HepG2 (cell line): ENCODE data around the gene BCAM. TPM values are rescaled to one million over a fixed set of nuclear protein-coding genes. Genes with fewer than 3 reads are reported as not detected.

ENCODE experiments used
- ARNTL ChIP-seq: sonication (generic); formaldehyde crosslinking; IDR thresholded peaks from 2 replicates; pipeline ENCODE4 v1.4.0; 2020; ENCODE audit warnings: mild to moderate bottlenecking, missing genetic modification reagents
- CBX5 ChIP-seq: sonication (generic); formaldehyde crosslinking; IDR thresholded peaks from 2 replicates; pipeline ENCODE4 v1.4.0; 2020; ENCODE audit warnings: missing genetic modification reagents, borderline replicate concordance
- DMAP1 ChIP-seq: IDR thresholded peaks from 2 replicates; pipeline ENCODE4 v1.6.1; 2016
- EP300 ChIP-seq, 3 experiments: sonication (generic) in 1 of 3; formaldehyde crosslinking in 1 of 3; IDR thresholded peaks; 2 replicates each; pipeline versions ENCODE4 v1.5.1 to v1.6.1; 2011 to 2020; ENCODE audit warnings: low read depth in 2 of 3, low read length in 2 of 3, borderline replicate concordance in 1 of 3, improper control_type of control experiment in 1 of 3, mild to moderate bottlenecking in 1 of 3, missing genetic modification reagents in 1 of 3, moderate library complexity in 1 of 3
- ESRRA ChIP-seq: sonication (generic); formaldehyde crosslinking; IDR thresholded peaks from 2 replicates; pipeline ENCODE4 v1.5.1; 2020; ENCODE audit warnings: mild to moderate bottlenecking, low read depth, missing genetic modification reagents
- HIVEP1 ChIP-seq: sonication (generic); formaldehyde crosslinking; IDR thresholded peaks from 2 replicates; pipeline ENCODE4 v1.4.0; 2020; ENCODE audit warnings: mild to moderate bottlenecking, missing genetic modification reagents
- MIER3 ChIP-seq: IDR thresholded peaks from 2 replicates; pipeline ENCODE4 v1.6.1; 2016; ENCODE audit warnings: missing compliant biosample characterization, borderline replicate concordance
- NCOA1 ChIP-seq: sonication (generic); formaldehyde crosslinking; IDR thresholded peaks from 2 replicates; pipeline ENCODE4 v1.9.0; 2021; ENCODE audit warnings: missing genetic modification reagents
- NCOA2 ChIP-seq: sonication (generic); formaldehyde crosslinking; IDR thresholded peaks from 2 replicates; pipeline ENCODE4 v1.8.0; 2022; ENCODE audit warnings: inconsistent platforms
- PHF21A ChIP-seq: sonication (generic); formaldehyde crosslinking; IDR thresholded peaks from 2 replicates; pipeline ENCODE4 v1.5.0; 2020; ENCODE audit warnings: mild to moderate bottlenecking, missing genetic modification reagents
- RFXAP ChIP-seq: sonication (generic); formaldehyde crosslinking; IDR thresholded peaks from 2 replicates; pipeline ENCODE4 v1.4.0; 2020; ENCODE audit warnings: missing genetic modification reagents, borderline replicate concordance
- SALL1 ChIP-seq: sonication (generic); formaldehyde crosslinking; IDR thresholded peaks from 2 replicates; pipeline ENCODE4 v1.8.0; 2022; ENCODE audit warnings: mild to moderate bottlenecking, missing genetic modification reagents
- SOX6 ChIP-seq, 2 experiments: fragments of 450-650 bp in 1 of 2; sonication (generic) in 1 of 2; formaldehyde crosslinking in 1 of 2; IDR thresholded peaks; 2 replicates each; pipeline versions ENCODE4 v1.4.0 to v1.6.1; 2017 to 2020; ENCODE audit warnings: antibody characterized with exemption in 1 of 2, mild to moderate bottlenecking in 1 of 2, missing genetic modification reagents in 1 of 2
- TBL1XR1 ChIP-seq: fragments of 150-350 bp; IDR thresholded peaks from 2 replicates; pipeline ENCODE4 v1.6.1; 2014; ENCODE audit warnings: borderline replicate concordance, low read length; ENCODE audit not compliant: partially characterized antibody
- YEATS2 ChIP-seq: sonication (generic); formaldehyde crosslinking; IDR thresholded peaks from 2 replicates; pipeline ENCODE4 v1.4.0; 2020; ENCODE audit warnings: missing genetic modification reagents, borderline replicate concordance
- ZFP1 ChIP-seq: IDR thresholded peaks from 2 replicates; pipeline ENCODE4 v1.6.1; 2016
- ZNF282 ChIP-seq: fragments of 450-650 bp; IDR thresholded peaks from 2 replicates; pipeline ENCODE4 v1.6.1; 2018; ENCODE audit not compliant: partially characterized antibody
- ZNF549 ChIP-seq: sonication (generic); formaldehyde crosslinking; IDR thresholded peaks from 2 replicates; pipeline ENCODE4 v1.5.0; 2020; ENCODE audit warnings: missing genetic modification reagents
- ZNF558 ChIP-seq: sonication (generic); formaldehyde crosslinking; IDR thresholded peaks from 2 replicates; pipeline ENCODE4 v1.9.0; 2022; ENCODE audit warnings: mild to moderate bottlenecking, missing genetic modification reagents, borderline replicate concordance
- ZNF746 ChIP-seq: sonication (generic); formaldehyde crosslinking; IDR thresholded peaks from 2 replicates; pipeline ENCODE4 v1.8.0; 2022; ENCODE audit warnings: mild to moderate bottlenecking, missing genetic modification reagents
- polyA plus RNA-seq, 8 experiments: library from polyadenylated mRNA; depleted of rRNA in 3 of 8; stranded (reverse) in 7 of 8; unstranded in 1 of 8; fragments of >200 nt; fragmentation: Illumina TruSeq in 4 of 8; extraction: Trizol in 4 of 8; gene quantifications; 2 replicates each; pipeline versions ENCODE4 v1.2.1 to v1.2.3, GENCODE V29; 2011 to 2016; ENCODE audit warnings: low read depth in 4 of 8, missing spikeins in 1 of 8, mixed read lengths in 1 of 8; ENCODE audit not compliant: insufficient read depth in 1 of 8
- total RNA-seq, 5 experiments: library from RNA; depleted of rRNA; stranded (reverse); fragments of >200 nt; fragmentation: Illumina TruSeq; extraction: Trizol; gene quantifications; 2 replicates each; pipeline ENCODE4 v1.2.3, GENCODE V29; 2016; ENCODE audit warnings: low read depth in 1 of 5
- TF ChIP-seq, protein P1 (sequence below): sonication (generic); formaldehyde crosslinking; IDR thresholded peaks from 2 replicates; pipeline ENCODE4 v1.8.1; 2022; ENCODE audit warnings: low read depth, mild to moderate bottlenecking, missing genetic modification reagents
- TF ChIP-seq, protein P2 (sequence below): sonication (generic); formaldehyde crosslinking; IDR thresholded peaks from 2 replicates; pipeline ENCODE4 v1.4.0; 2020; ENCODE audit warnings: missing genetic modification reagents
- TF ChIP-seq, protein P3 (sequence below): IDR thresholded peaks from 2 replicates; pipeline ENCODE4 v1.6.1; 2016; ENCODE audit warnings: control low read depth

The BCAM gene
- total and polyA plus RNA-seq, 2 of the 13 experiments (the other 11 are each of a cell fraction or from before 2014, with no cell fraction given): 51.2 to 62.7 TPM

DNA sequence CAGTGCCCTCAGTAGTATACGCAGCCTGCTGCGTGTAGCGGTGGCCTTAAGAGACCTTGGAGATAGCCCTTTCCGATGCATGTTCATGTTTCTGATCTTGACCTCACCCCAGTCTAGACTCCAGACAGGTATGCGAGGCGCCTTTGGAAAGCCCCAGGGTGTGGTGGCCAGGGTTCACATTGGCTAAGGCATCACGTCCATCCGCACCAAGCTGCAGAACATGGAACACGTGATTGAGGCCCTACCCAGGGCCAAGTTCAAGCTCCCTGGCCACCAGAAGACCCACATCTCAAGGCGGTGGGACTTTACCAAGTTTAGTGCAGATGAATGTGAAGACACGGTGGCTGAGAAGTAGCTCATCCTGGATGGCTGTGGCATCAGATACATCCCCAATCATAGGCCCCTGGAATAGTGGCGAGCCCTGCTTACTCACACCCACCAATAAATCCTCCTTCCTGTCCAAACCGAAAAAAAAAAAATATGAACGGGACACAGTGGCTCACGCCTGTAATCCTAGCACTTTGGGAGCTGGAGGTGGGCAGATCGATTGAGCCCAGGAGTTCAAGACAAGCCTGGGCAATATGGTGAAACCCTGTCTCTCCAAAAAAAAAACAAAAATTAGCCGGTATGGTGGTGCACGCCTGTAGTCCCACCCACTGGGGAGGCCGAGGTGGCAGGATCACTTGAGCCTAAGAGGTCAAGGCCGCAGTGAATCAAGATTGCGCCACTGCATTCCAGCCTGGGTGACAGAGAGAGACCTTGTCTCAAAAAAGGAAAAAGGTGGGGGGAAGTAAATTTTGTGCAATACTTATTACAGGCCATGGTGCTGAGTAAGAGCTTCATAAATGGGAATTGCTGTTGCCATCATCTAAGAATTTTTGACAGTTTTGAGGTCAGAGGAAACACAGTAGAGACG, 43.6 kb upstream of the BCAM start (continued):
- TF ChIP-seq, protein P1, sequence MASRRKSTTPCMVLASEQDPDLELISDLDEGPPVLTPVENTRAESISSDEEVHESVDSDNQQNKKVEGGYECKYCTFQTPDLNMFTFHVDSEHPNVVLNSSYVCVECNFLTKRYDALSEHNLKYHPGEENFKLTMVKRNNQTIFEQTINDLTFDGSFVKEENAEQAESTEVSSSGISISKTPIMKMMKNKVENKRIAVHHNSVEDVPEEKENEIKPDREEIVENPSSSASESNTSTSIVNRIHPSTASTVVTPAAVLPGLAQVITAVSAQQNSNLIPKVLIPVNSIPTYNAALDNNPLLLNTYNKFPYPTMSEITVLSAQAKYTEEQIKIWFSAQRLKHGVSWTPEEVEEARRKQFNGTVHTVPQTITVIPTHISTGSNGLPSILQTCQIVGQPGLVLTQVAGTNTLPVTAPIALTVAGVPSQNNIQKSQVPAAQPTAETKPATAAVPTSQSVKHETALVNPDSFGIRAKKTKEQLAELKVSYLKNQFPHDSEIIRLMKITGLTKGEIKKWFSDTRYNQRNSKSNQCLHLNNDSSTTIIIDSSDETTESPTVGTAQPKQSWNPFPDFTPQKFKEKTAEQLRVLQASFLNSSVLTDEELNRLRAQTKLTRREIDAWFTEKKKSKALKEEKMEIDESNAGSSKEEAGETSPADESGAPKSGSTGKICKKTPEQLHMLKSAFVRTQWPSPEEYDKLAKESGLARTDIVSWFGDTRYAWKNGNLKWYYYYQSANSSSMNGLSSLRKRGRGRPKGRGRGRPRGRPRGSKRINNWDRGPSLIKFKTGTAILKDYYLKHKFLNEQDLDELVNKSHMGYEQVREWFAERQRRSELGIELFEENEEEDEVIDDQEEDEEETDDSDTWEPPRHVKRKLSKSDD (CRISPR knock-in tag): peak; percentile 81; the same call in 1 of the 2 replicates
- TF ChIP-seq PHF21A (CRISPR knock-in tag) (peak; percentile 78), ZFP1 (0 out of 2 replicates have a peak, but pooled peaks have one; percentile 43), EP300 (IDR thresholded peaks at IDR 0.05; ENCODE audit: low read depth in 2 of 2, low read length in 2 of 2) (peak; percentile 71 to 87; a peak in 3 of 4 replicates), EP300 (CRISPR knock-in tag; IDR thresholded peaks at IDR 0.05; ENCODE audit: borderline replicate concordance) (peak; percentile 85), DMAP1 (peak; percentile 30; the same call in 1 of the 2 replicates), ZNF549 (CRISPR knock-in tag) (no peak), MIER3 (CRISPR knock-in tag) (0 out of 2 replicates have a peak, but pooled peaks have one; percentile 55), NCOA2 (CRISPR knock-in tag) (peak; percentile 92), SOX6 (IDR thresholded peaks at IDR 0.05) (no peak), SOX6 (CRISPR knock-in tag; IDR thresholded peaks at IDR 0.05) (peak; percentile 76), YEATS2 (CRISPR knock-in tag) (no peak), SALL1 (CRISPR knock-in tag) (peak; percentile 74), ZNF282 (no peak), NCOA1 (CRISPR knock-in tag) (0 out of 2 replicates have a peak, but pooled peaks have one; percentile 65), RFXAP (CRISPR knock-in tag) (no peak), ARNTL (CRISPR knock-in tag) (peak; percentile 34; the same call in 1 of the 2 replicates), ESRRA (CRISPR knock-in tag) (peak; percentile 71; the same call in 1 of the 2 replicates), TBL1XR1 (peak; percentile 68), ZNF558 (CRISPR knock-in tag) (peak; percentile 44; the same call in 1 of the 2 replicates), CBX5 (peak; percentile 74; the same call in 1 of the 2 replicates), ZNF746 (CRISPR knock-in tag) (0 out of 2 replicates have a peak, but pooled peaks have one; percentile 51), HIVEP1 (CRISPR knock-in tag) (peak; percentile 56)
- TF ChIP-seq, protein P2, sequence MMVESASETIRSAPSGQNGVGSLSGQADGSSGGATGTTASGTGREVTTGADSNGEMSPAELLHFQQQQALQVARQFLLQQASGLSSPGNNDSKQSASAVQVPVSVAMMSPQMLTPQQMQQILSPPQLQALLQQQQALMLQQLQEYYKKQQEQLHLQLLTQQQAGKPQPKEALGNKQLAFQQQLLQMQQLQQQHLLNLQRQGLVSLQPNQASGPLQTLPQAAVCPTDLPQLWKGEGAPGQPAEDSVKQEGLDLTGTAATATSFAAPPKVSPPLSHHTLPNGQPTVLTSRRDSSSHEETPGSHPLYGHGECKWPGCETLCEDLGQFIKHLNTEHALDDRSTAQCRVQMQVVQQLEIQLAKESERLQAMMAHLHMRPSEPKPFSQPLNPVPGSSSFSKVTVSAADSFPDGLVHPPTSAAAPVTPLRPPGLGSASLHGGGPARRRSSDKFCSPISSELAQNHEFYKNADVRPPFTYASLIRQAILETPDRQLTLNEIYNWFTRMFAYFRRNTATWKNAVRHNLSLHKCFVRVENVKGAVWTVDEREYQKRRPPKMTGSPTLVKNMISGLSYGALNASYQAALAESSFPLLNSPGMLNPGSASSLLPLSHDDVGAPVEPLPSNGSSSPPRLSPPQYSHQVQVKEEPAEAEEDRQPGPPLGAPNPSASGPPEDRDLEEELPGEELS (CRISPR knock-in tag): peak; percentile 67
- TF ChIP-seq, protein P3, sequence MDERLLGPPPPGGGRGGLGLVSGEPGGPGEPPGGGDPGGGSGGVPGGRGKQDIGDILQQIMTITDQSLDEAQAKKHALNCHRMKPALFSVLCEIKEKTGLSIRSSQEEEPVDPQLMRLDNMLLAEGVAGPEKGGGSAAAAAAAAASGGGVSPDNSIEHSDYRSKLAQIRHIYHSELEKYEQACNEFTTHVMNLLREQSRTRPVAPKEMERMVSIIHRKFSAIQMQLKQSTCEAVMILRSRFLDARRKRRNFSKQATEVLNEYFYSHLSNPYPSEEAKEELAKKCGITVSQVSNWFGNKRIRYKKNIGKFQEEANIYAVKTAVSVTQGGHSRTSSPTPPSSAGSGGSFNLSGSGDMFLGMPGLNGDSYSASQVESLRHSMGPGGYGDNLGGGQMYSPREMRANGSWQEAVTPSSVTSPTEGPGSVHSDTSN (CRISPR knock-in tag): peak; percentile 27; the same call in 1 of the 2 replicates
